ENCODE data around the gene KLHL29.

Gene KLHL29

GRCh38 chr2:23657934-23658333 lies 273.0 kb downstream of the KLHL29 start:
- Histone ChIP-seq H3K4me1 (ENCODE audit: control insufficient read depth, insufficient read depth, low read length) (no peaks in the 10 kb centered on the region), H3K36me3 (ENCODE audit: control insufficient read depth, insufficient read depth, low read length) (no peaks in the 10 kb centered on the region), H3K9ac (ENCODE audit: low read length) (no peak overlapping the region), H3K27ac (ENCODE audit: low read depth, low read length) (no peak overlapping the region), H3K4me3 (ENCODE audit: low read length) (no peak overlapping the region), H3K27me3 (ENCODE audit: control insufficient read depth, insufficient read depth, low read length) (no peaks in the 10 kb centered on the region)

- H3K4me3 ChIP-seq (ENCODE audit: low read length) = no peak overlapping the region
- H3K36me3 ChIP-seq (ENCODE audit: control insufficient read depth, insufficient read depth, low read length) = no peaks in the 10 kb centered on the region
- no peaks in the 10 kb centered on the region for H3K4me1 ChIP-seq (ENCODE audit: control insufficient read depth, insufficient read depth, low read length)
- no peak overlapping the region for H3K9ac ChIP-seq (ENCODE audit: low read length)
- H3K27me3 ChIP-seq (ENCODE audit: control insufficient read depth, insufficient read depth, low read length) = no peaks in the 10 kb centered on the region
- H3K27ac ChIP-seq (ENCODE audit: low read depth, low read length) = no peak overlapping the region
These were observed 273.5 kb downstream of the KLHL29 start for GRCh38 chr2:23658466-23658942.

- H3K27ac ChIP-seq (ENCODE audit: low read depth, low read length) = no peak overlapping the region
- no peak overlapping the region for H3K4me3 ChIP-seq (ENCODE audit: low read length)
- H3K27me3 ChIP-seq (ENCODE audit: control insufficient read depth, insufficient read depth, low read length) = no peaks in the 10 kb centered on the region
- H3K36me3 ChIP-seq (ENCODE audit: control insufficient read depth, insufficient read depth, low read length) = no peaks in the 10 kb centered on the region
- H3K4me1 ChIP-seq (ENCODE audit: control insufficient read depth, insufficient read depth, low read length) = peaks cover 6% of the 10 kb centered on the region
- H3K9ac ChIP-seq (ENCODE audit: low read length) = no peak overlapping the region
These were observed 274.3 kb downstream of the KLHL29 start for GRCh38 chr2:23659328-23659727.

- no peak overlapping the region for H3K9ac ChIP-seq (ENCODE audit: low read length)
- H3K4me1 ChIP-seq (ENCODE audit: control insufficient read depth, insufficient read depth, low read length) = peaks cover 9% of the 10 kb centered on the region
- H3K27ac ChIP-seq (ENCODE audit: low read depth, low read length) = no peak overlapping the region
- no peaks in the 10 kb centered on the region for H3K36me3 ChIP-seq (ENCODE audit: control insufficient read depth, insufficient read depth, low read length)
- H3K27me3 ChIP-seq (ENCODE audit: control insufficient read depth, insufficient read depth, low read length) = no peaks in the 10 kb centered on the region
- H3K4me3 ChIP-seq (ENCODE audit: low read length) = no peak overlapping the region
These were observed 274.8 kb downstream of the KLHL29 start for GRCh38 chr2:23659773-23660172.

GRCh38 chr2:23660237-23660636 lies 275.3 kb downstream of the KLHL29 start:
- no peaks in the 10 kb centered on the region for H3K36me3 ChIP-seq (ENCODE audit: control insufficient read depth, insufficient read depth, low read length)
- H3K9ac ChIP-seq (ENCODE audit: low read length) = no peak overlapping the region
- H3K4me3 ChIP-seq (ENCODE audit: low read length) = no peak overlapping the region
- H3K27me3 ChIP-seq (ENCODE audit: control insufficient read depth, insufficient read depth, low read length) = no peaks in the 10 kb centered on the region
- H3K4me1 ChIP-seq (ENCODE audit: control insufficient read depth, insufficient read depth, low read length) = peaks cover 9% of the 10 kb centered on the region
- no peak overlapping the region for H3K27ac ChIP-seq (ENCODE audit: low read depth, low read length)

GRCh38 chr2:23661276-23662050 lies 276.5 kb downstream of the KLHL29 start:
- H3K27me3 ChIP-seq (ENCODE audit: control insufficient read depth, insufficient read depth, low read length) = no peaks in the 10 kb centered on the region
- H3K9ac ChIP-seq (ENCODE audit: low read length) = no peak overlapping the region
- no peaks in the 10 kb centered on the region for H3K36me3 ChIP-seq (ENCODE audit: control insufficient read depth, insufficient read depth, low read length)
- no peak overlapping the region for H3K27ac ChIP-seq (ENCODE audit: low read depth, low read length)
- no peak overlapping the region for H3K4me3 ChIP-seq (ENCODE audit: low read length)
- H3K4me1 ChIP-seq (ENCODE audit: control insufficient read depth, insufficient read depth, low read length) = peaks cover 9% of the 10 kb centered on the region

GRCh38 chr2:23662466-23662865 lies 277.5 kb downstream of the KLHL29 start:
- Histone ChIP-seq H3K36me3 (ENCODE audit: control insufficient read depth, insufficient read depth, low read length) (no peaks in the 10 kb centered on the region), H3K27ac (ENCODE audit: low read depth, low read length) (no peak overlapping the region), H3K9ac (ENCODE audit: low read length) (no peak overlapping the region)

GRCh38 chr2:23662941-23663920 lies 278.3 kb downstream of the KLHL29 start:
- no peak overlapping the region for H3K27ac ChIP-seq (ENCODE audit: low read depth, low read length)

More at GRCh38 chr2:23662466-23662865, 277.5 kb downstream of the KLHL29 start:
- no peaks in the 10 kb centered on the region for H3K27me3 ChIP-seq (ENCODE audit: control insufficient read depth, insufficient read depth, low read length)
- peaks cover 9% of the 10 kb centered on the region for H3K4me1 ChIP-seq (ENCODE audit: control insufficient read depth, insufficient read depth, low read length)
- no peak overlapping the region for H3K4me3 ChIP-seq (ENCODE audit: low read length)

GRCh38 chr2:23664066-23664788 lies 279.2 kb downstream of the KLHL29 start:
- no peak overlapping the region for H3K27ac ChIP-seq (ENCODE audit: low read depth, low read length)
- no peaks in the 10 kb centered on the region for H3K27me3 ChIP-seq (ENCODE audit: control insufficient read depth, insufficient read depth, low read length)
- H3K4me1 ChIP-seq (ENCODE audit: control insufficient read depth, insufficient read depth, low read length) = peaks cover 15% of the 10 kb centered on the region
- no peaks in the 10 kb centered on the region for H3K36me3 ChIP-seq (ENCODE audit: control insufficient read depth, insufficient read depth, low read length)
- peak overlapping the region; percentile 43 for H3K4me3 ChIP-seq (ENCODE audit: low read length)
- H3K9ac ChIP-seq (ENCODE audit: low read length) = no peak overlapping the region

More at GRCh38 chr2:23662941-23663920, 278.3 kb downstream of the KLHL29 start:
- Histone ChIP-seq H3K4me3 (ENCODE audit: low read length) (peak overlapping the region; percentile 43), H3K36me3 (ENCODE audit: control insufficient read depth, insufficient read depth, low read length) (no peaks in the 10 kb centered on the region), H3K4me1 (ENCODE audit: control insufficient read depth, insufficient read depth, low read length) (peaks cover 9% of the 10 kb centered on the region), H3K27me3 (ENCODE audit: control insufficient read depth, insufficient read depth, low read length) (no peaks in the 10 kb centered on the region), H3K9ac (ENCODE audit: low read length) (no peak overlapping the region)

GRCh38 chr2:23666241-23666979 lies 281.4 kb downstream of the KLHL29 start:
- Histone ChIP-seq H3K27me3 (ENCODE audit: control insufficient read depth, insufficient read depth, low read length) (no peaks in the 10 kb centered on the region), H3K9ac (ENCODE audit: low read length) (no peak overlapping the region), H3K4me1 (ENCODE audit: control insufficient read depth, insufficient read depth, low read length) (peaks cover 27% of the 10 kb centered on the region), H3K36me3 (ENCODE audit: control insufficient read depth, insufficient read depth, low read length) (no peaks in the 10 kb centered on the region), H3K27ac (ENCODE audit: low read depth, low read length) (no peak overlapping the region), H3K4me3 (ENCODE audit: low read length) (no peak overlapping the region)

GRCh38 chr2:23666980-23667357 lies 282.0 kb downstream of the KLHL29 start:
- H3K27ac ChIP-seq (ENCODE audit: low read depth, low read length) = no peak overlapping the region
- H3K9ac ChIP-seq (ENCODE audit: low read length) = no peak overlapping the region
- peaks cover 27% of the 10 kb centered on the region for H3K4me1 ChIP-seq (ENCODE audit: control insufficient read depth, insufficient read depth, low read length)
- no peaks in the 10 kb centered on the region for H3K27me3 ChIP-seq (ENCODE audit: control insufficient read depth, insufficient read depth, low read length)
- no peak overlapping the region for H3K4me3 ChIP-seq (ENCODE audit: low read length)
- no peaks in the 10 kb centered on the region for H3K36me3 ChIP-seq (ENCODE audit: control insufficient read depth, insufficient read depth, low read length)
